GM12878 (cell line): ENCODE results near the gene HRNR.

Experiments used
- ASH2L ChIP-seq: fragments of 300-600, 200-600 bp; sonication (generic); IDR thresholded peaks from 2 replicates; pipeline ENCODE4 v1.6.1; 2017; ENCODE audit warnings: low read depth, mild to moderate bottlenecking, borderline replicate concordance
- CBX3 ChIP-seq: fragments of 200-600 bp; sonication (generic); IDR thresholded peaks from 2 replicates; pipeline ENCODE4 v1.6.1; 2016; ENCODE audit warnings: low read depth, borderline replicate concordance
- MXI1 ChIP-seq: fragments of 150-350 bp; IDR thresholded peaks from 2 replicates; pipeline ENCODE4 v1.6.1; 2011; ENCODE audit warnings: low read depth, mild to moderate bottlenecking, inconsistent platforms, low read length, improper control_type of control experiment
- NFYA ChIP-seq: IDR thresholded peaks from 2 replicates; pipeline ENCODE4 v1.6.1; 2011; ENCODE audit warnings: low read depth, mild to moderate bottlenecking, low read length, improper control_type of control experiment, borderline replicate concordance

DNA sequence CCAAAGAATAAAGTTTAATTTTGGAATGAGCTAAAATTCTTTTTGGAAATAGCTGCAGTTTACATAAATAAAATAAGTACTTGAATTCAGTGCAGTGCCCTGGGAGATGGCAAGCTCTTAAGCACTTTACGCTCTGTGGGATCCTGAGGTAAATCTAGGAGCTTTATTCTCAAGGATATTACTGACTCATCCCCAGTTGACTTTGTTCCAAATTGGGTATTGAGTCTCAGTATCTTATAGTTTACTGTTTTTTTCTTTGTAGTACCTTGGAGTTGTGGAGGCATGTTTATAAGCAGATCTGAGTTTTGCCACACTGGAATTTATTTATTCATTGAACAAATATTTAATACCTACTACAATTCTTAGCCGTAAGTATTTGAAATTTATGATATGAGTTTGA, 27.4 kb upstream of the HRNR start:
- TF ChIP-seq ASH2L = no peak
- TF ChIP-seq NFYA = no peak
- TF ChIP-seq CBX3 = no peak
- no peak for TF ChIP-seq MXI1
